GM10248 (cell line): ENCODE measurements around the gene SLAMF1.

Experiments used
- CTCF ChIA-PET: fragments of 300-600 bp; sonication (Branson Sonifier 250); formaldehyde crosslinking; extraction: SDS; loops from one replicate; lab custom pipeline; 2021; ENCODE audit warnings: antibody characterized with exemption; lab: Yijun Ruan, JAX
- POLR2A ChIA-PET: fragments of 350-650 bp; sonication (Branson Sonifier 250); formaldehyde crosslinking; extraction: SDS; loops from one replicate; lab custom pipeline; 2020; ENCODE audit warnings: antibody characterized with exemption; lab: Yijun Ruan, JAX
- DNase-seq: peaks from one replicate; pipeline ENCODE4 v3.0.0; 2012; ENCODE audit errors: extremely low spot score
- TF ChIP-seq, protein P1 (sequence below): IDR thresholded peaks from 2 replicates; pipeline ENCODE4 v1.5.1; 2012; ENCODE audit warnings: mild to moderate bottlenecking, low read depth; ENCODE audit errors: extremely low read depth, missing control alignments, control extremely low read depth

SLAMF1 gene

DNA sequence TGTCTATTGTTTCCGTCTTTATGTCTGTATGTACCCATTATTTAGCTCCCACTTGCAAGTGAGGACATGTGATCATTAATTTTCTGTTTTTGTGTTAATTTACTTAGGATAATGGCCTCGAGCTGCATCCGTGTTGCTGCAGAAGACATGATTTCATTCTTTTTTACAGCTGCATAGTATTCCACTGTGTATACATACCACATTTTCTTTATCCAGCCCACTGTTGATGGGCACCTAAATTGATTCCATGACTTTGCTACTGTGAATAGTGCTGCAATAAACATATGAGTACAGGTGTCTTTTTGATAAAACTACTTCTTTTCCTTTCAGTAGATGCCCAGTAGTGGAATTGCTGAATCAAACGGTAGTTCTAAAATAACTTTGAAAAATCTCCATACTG is 12.7 kb upstream of the SLAMF1 start:
- POLR2A ChIA-PET = no interaction called here
- TF ChIP-seq, protein P1, sequence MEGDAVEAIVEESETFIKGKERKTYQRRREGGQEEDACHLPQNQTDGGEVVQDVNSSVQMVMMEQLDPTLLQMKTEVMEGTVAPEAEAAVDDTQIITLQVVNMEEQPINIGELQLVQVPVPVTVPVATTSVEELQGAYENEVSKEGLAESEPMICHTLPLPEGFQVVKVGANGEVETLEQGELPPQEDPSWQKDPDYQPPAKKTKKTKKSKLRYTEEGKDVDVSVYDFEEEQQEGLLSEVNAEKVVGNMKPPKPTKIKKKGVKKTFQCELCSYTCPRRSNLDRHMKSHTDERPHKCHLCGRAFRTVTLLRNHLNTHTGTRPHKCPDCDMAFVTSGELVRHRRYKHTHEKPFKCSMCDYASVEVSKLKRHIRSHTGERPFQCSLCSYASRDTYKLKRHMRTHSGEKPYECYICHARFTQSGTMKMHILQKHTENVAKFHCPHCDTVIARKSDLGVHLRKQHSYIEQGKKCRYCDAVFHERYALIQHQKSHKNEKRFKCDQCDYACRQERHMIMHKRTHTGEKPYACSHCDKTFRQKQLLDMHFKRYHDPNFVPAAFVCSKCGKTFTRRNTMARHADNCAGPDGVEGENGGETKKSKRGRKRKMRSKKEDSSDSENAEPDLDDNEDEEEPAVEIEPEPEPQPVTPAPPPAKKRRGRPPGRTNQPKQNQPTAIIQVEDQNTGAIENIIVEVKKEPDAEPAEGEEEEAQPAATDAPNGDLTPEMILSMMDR = no peak
- no peak for DNase-seq
- CTCF ChIA-PET = interaction anchor here (5.6 kb wide), 1 partner anchor 14 kb away, joined by 48 read pairs; no protein-coding TSS in a partner anchor

DNA sequence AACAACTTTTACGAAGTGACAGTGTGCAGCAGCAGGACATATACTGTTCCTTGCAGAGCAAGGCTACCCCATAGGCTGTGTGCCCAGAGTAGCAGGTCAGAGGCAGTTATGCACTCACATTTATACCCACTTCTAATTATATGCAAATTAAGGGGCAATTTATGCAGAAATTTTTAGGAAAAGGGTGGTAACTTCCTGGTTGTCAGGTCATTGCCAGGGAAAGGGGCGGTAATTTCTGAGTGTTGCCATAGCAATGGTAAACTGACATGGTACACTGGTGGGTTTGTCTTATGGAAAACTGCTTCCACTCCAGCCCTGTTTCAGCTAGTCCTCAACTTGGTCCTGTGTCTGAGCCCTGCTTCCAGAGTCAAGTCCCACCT is 12.0 kb upstream of the SLAMF1 start:
- ChIA-PET POLR2A (no interaction called here), CTCF (interaction anchor here (1.1 to 5.6 kb wide), 3 partner anchors 13 to 29 kb away, joined by 3 to 48 read pairs (median 3); no protein-coding TSS in a partner anchor)
- TF ChIP-seq, protein P1 = no peak
- DNase-seq = no peak

DNA sequence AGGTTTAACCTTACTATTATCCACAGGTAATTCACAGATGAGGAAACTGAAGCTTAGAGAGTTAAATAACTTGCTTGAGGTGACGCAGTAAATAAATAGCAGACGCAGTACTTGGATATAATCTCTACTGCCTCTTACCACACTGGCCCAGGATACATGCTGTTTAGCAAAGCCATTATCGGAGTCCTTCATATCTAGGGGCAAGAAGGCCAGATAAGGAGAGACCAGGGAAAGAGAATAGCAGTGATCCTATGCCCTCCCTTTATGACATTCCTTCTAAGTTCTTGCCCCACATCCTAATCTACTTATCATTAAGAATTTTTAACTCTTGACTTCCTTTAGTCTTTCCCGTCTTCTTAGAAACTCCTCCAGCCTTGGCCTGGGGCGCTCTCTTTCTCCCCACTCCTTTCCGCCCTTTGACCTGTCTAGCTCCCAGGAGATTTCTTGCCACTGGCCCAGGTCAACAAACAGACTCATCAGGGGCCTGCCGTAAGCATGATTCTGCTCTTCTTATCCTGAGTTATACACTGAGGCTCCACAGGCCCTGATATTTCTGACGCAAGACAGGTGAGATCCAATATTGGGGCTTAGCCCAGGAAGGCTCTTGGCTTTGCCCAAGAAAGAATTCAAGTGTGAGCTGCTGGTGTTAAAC is 11.4 kb upstream of the SLAMF1 start:
- DNase-seq = no peak
- ChIA-PET POLR2A (no interaction called here), CTCF (interaction anchor here (1.1 to 5.6 kb wide), 3 partner anchors 13 to 28 kb away, joined by 3 to 48 read pairs (median 3); no protein-coding TSS in a partner anchor)
- TF ChIP-seq, protein P1 = no peak

DNA sequence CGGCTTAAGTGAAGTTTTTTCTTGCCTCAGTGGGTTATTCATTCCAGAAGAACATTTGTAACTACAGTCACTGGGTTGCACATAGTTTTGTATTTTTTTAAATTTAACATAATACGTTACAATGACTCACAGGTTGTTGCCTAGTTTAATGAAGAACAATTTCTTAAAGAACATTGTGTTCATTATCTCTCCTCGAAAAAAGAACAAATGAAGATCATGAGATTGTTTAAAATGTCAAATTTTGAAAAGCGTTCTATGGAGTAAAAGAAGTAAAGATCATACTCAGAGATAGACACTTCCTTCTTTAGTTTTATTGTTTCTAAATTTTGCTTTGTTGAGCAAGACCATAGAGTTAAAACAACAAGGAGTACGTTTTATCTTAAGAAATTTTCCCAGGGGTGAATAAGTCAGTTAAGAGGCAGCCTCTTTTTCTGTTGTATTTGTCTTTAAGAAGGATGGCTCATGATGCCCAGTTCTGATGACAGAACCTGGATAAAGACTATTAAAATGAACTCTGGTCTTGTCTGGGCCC is 10.5 kb upstream of the SLAMF1 start:
- ChIA-PET POLR2A (no interaction called here), CTCF (interaction anchor here (1.1 to 1.2 kb wide), 2 partner anchors 12 to 27 kb away, joined by 3 read pairs; no protein-coding TSS in a partner anchor)
- no peak for DNase-seq
- TF ChIP-seq, protein P1 = no peak

DNA sequence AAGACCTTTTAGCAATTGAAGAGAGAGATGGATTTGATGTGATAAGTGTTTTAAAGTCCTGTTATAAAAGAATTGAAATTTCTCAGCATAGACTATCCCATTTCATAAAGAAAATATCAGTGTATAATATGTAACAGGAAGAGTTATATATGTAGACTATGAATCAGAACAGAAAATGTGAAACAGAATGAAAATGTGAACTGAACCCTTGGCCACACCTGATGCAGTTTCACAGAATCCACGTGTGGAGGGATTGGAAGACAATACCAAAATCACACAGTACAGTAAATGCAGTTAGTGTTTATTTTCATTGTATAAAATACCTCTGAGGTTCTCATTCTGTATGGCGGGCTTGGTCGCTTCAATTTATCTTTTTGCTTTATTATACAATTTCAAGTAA is 9.9 kb upstream of the SLAMF1 start:
- DNase-seq = no peak
- TF ChIP-seq, protein P1 = no peak
- ChIA-PET CTCF (interaction anchor here (1.5 kb wide), 1 partner anchor 9 kb away, joined by 3 read pairs; no protein-coding TSS in a partner anchor), POLR2A (interaction anchor here (0.7 kb wide), 1 partner anchor 624 kb away, joined by 7 read pairs; no protein-coding TSS in a partner anchor)

DNA sequence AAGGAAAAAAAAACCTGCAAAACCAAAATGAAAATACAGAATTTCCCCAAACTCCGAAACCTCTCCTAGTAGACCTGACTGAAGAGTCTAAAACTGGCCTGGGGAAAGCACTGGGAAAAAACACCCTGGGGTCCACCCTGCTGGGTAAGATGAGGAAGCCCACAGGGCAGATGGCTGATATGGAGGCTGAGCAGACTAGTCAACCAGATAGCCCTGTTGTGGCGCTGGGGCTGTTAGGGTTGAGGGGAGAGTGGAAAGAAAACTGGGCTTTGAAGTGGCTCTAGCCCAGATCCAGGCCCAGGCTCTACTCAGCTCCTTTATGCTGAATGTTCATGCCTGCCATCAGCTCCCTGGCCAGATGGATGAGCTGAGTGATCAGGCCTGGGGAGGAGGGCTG is 6.8 kb upstream of the SLAMF1 start:
- ChIA-PET CTCF (interaction anchor here (0.6 to 1.1 kb wide), 2 partner anchors 10 to 22 kb away, joined by 3 to 6 read pairs; no protein-coding TSS in a partner anchor), POLR2A (no interaction called here)
- TF ChIP-seq, protein P1 = no peak
- DNase-seq = no peak
